Neural cell (in vitro differentiated cells): ENCODE data around the gene SFXN1.

Source experiments
- CTCF ChIP-seq: fragments of 450-650 bp; IDR thresholded peaks from 2 replicates; pipeline ENCODE4 v1.5.1; 2014; ENCODE audit warnings: antibody characterized with exemption, mild to moderate bottlenecking, moderate library complexity; ENCODE audit not compliant: poor library complexity, severe bottlenecking
- EZH2 ChIP-seq: fragments of 200-600, 300-800 bp; shearing (Covaris generic), sonication (generic); IDR thresholded peaks from 2 replicates; pipeline ENCODE4 v1.6.1; 2014; ENCODE audit warnings: antibody characterized with exemption, low read length, borderline replicate concordance, mild to moderate bottlenecking; ENCODE audit not compliant: insufficient read depth, poor library complexity, severe bottlenecking
- POLR2AphosphoS5 ChIP-seq: IDR thresholded peaks from 2 replicates; pipeline ENCODE4 v1.6.1; 2012
- RAD21 ChIP-seq: fragments of 450-650 bp; conservative IDR thresholded peaks from 2 replicates; pipeline ENCODE4 v1.6.1; 2014; ENCODE audit warnings: antibody characterized with exemption, mild to moderate bottlenecking, moderate library complexity

- TF ChIP-seq EZH2 (no peak), CTCF (no peak), POLR2AphosphoS5 (no peak), RAD21 (no peak)
Measured at GRCh38 chr5:175447571-175447970, 30.8 kb upstream of the SFXN1 start.
